Hippocampal formation (tissue), 2 donors: ENCODE data around the gene LRRC71.
A peak's percentile ranks its signal among the peaks of the same experiment; 100 is the strongest.

Source experiments
- DNase-seq, 2 donors: peaks; one replicate each; lab custom pipeline; 2025; lab: John Stamatoyannopoulos, UW

LRRC71 gene

DNA sequence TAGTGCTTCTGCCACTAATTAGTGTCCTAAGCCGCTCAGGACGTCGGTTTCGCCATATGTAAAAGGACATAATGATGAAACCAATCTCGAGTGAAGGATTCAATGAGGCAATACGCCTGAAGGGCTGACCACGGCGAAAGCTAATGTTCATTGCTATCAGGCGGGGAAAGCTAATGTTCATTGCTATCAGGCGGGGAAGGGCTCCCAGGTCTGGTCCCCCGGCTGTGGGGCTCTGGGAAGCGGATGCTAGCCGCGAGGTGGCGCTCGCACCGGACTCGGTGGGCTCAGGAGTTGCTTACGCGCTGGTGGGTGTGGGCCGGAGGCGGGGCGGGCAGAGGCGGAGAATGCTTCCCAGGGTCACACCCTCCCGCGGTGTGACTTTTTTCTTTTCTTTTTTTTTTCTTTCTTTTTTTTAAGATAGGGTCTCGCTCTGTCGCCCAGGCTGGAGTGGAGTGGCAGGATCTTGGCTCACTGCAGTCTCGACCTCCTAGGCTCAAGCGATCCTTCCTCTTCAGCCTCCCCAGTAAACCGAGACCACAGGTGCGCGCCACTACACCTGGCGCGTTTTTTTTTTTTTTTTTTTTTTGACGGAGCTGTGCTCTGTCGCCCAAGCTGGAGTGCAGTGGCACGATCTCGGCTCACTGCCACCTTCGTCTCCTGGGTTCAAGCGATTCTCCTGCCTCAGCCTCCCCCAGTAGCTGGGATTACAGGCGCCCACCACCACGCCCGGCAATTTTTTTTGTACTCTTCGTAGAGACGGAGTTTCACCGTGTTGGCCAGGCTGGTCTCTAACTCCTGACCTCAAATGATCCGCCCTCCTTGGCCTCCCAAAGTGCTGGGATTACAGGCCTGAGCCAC, 28.0 kb upstream of the LRRC71 start:
- peak; percentile 45 to 48 for DNase-seq

GRCh38 chr1:156893048-156893953, 27.1 kb upstream of the LRRC71 start, which contains the start of gene PEAR1:
Gene PEAR1, plus strand, starts transcription at chr1:156893718. Its CDS starts 10,209 bp downstream, at chr1:156903927.
- no peak for DNase-seq

DNA sequence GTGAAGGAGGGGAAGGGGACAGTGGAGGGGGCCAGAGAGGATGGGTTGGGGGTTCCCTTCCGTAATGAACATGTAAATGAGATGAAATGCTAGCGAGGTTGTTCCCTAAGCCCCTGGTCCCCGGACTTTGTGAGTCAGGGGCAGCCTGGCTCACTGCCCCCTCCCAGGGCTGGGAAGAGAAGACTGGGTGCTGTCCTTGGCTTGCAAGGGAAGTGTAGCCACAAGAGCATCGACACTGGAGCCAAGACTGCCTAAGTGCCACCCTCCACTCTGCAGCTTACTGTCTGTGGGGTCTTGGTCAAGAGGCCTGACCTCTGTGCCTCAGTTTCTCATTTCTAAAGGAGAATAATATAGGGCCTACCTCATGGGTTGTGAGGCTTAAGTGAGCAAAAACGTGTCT, 26.4 kb upstream of the LRRC71 start:
- DNase-seq: no peak

- DNase-seq: no peak
Measured at GRCh38 chr1:156894711-156895454, 25.5 kb upstream of the LRRC71 start.

DNA sequence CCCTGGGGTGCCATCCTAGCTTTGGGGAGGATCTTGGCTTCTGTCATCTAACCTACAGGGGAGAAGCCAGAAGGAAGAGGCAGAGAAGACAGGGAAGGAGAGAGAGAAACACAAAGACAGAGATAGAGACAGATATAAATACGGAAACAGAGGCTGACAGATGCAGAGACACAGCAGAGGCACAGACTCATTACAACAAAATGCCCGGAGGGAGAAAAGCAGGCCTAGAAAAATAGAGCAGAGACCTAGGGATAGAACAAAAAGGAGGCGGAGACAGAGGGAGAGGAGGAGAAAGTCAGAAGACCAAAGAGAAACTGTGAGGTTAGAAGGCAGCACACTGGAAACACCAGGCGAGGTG, 25.0 kb upstream of the LRRC71 start:
- no peak for DNase-seq

DNA sequence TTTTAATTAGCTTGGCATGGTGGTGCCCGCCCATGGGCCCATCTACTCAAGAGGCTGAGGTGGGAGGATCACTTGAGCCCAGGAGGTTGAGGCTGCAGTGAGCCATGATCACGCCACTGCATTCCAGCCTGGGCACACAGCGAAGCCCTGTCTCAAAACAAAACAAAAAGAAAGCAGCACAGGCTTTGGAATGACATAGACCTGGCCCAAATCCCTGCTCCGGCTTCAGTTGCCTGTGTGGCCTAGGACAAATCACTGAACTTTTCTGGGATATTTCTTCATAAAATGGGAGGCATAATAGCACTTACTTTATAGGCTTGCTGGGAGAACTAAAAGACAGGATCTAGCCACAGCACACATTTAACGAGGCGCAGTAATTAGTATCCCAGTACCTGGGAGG, 24.5 kb upstream of the LRRC71 start:
- no peak for DNase-seq

- DNase-seq: no peak
Measured at GRCh38 chr1:156896490-156897033, 23.9 kb upstream of the LRRC71 start.

DNA sequence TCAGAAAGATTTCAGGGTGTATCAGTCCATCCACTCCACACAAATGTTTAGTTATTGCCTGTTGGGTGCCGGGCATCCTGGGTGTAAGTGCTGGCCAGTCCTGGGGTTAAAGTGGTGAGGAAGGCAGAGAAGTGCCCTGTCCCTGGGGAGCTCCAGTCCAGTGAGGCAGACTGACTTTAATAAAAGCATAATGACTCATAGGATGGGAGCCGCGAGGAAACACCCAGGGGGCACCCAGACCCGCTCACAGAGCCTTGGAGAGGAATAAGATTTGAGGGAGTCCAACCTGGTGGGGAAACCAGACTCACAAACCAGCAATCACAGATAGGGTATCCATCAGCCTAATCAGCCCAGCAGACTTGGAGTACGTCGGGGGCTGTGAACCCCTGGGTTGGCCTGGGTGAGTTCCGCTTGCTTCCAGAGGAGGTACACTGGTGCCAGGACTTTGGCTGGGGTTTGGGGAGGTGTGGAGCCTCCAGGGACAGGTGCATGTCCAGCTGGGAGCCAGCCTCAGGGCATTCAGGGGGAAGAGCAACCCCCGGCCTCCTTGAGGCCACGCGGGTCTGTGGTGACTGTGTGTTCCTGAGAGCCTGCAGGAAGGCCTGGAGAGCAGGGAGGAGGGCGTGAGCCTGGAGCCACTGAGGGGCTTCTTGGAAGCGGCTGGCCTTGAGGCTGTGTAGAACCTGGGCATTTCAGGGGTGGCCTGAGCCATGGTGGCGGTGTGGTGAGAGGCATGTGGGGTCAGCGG, 23.2 kb upstream of the LRRC71 start:
- no peak for DNase-seq

DNA sequence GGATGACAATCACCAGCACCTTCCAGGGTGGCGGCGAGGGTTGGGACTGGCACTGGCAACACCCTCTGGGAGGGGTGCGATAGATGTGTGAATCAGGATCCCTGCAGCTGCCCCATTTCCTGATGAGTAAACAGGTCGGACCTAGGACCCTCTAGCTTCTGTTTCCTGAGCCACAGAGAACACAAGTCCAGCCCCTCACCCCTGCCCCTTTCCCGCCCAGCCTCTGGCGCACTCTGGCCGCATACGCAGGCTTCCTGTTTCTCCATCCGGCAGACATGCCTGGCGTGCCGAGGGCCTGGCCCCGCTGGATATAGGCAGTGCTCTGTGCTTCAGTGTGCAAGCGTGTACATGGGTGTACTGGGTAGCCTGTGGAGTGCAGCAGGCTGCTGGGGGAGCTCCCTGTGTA, 22.3 kb upstream of the LRRC71 start:
- DNase-seq: no peak

DNA sequence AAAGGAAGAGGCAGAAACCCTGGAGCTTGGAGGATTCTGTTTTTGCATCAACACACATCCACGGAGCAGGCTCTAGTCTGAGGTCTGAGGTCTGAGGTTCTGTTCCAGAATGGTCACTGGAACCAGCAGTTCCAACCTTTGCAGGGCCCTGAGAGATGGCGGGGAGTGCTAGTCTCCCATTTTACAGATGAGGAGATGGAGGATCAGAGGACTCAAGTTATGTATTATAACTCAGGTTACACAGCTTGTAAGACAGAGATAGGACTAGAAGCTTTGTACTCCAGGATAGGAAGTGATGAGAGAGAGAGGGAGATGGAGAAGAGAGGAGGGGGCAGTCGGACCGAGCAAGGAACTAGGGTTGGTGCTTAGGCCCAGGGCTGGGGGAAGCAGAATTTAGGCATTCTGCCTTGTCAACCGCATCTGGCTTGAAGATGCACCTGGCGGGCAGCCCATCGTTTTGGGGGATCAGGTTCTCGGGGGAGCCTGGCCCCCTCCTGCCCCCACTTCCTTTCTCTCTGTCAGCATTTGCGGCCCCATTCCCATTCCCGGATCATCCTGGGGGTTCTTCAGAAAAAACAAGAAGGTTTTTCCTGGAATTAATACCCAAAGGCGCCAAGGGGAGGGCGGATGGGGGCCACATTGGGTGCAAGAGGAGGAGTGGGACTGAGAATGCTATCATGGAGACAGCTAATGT, 21.3 kb upstream of the LRRC71 start:
- DNase-seq: no peak

- no peak for DNase-seq
Measured at GRCh38 chr1:156899956-156900718, 20.3 kb upstream of the LRRC71 start.

DNA sequence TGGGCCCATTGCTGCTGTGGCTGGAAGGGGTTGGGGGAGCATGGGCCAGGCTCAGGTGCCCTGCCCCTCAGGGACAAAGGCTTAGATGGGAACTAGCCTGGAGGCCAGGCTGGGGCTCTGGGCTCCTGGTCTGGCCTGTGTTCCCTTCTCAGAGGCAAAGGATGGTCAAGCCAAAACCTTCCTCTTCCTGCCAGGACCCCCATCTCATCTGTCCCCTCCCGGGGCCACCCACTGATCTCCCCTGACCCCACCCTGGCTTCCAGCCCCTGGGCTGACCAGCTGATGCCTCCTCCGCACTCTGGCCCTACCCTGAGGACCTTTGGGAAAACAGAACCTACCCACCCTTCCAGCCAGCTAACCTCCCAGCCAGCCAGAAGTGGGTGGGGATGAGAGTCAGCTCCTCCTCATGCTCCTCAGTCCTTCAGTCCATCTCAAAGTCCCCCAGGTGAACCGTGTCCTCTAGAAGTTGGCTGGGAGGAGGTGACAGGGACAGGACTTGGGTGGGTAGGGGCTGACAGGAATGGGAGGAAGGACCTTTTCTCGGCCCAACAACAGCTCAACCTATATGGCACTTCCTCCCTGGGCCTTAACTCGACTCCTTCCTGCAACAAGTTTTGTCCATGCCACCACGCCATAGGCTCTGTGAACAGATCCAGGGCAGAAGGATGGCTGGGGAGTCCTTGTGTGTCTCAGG, 19.4 kb upstream of the LRRC71 start:
- no peak for DNase-seq

DNA sequence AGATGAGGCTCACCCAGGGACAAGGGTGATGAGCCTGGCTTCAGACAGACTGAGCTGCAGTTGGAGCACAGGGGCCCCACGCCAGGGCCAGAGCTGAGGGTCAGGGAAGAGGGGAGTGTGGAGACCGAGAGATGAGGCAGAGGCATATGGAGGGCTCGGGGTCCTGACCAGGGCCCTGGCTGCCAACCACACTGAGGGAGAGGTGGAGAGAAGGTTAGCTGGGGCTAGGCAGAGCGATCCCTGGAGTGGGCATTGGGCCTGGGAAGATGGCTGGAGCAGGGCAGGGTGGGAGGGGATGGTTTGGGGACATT, 18.9 kb upstream of the LRRC71 start:
- no peak for DNase-seq

DNA sequence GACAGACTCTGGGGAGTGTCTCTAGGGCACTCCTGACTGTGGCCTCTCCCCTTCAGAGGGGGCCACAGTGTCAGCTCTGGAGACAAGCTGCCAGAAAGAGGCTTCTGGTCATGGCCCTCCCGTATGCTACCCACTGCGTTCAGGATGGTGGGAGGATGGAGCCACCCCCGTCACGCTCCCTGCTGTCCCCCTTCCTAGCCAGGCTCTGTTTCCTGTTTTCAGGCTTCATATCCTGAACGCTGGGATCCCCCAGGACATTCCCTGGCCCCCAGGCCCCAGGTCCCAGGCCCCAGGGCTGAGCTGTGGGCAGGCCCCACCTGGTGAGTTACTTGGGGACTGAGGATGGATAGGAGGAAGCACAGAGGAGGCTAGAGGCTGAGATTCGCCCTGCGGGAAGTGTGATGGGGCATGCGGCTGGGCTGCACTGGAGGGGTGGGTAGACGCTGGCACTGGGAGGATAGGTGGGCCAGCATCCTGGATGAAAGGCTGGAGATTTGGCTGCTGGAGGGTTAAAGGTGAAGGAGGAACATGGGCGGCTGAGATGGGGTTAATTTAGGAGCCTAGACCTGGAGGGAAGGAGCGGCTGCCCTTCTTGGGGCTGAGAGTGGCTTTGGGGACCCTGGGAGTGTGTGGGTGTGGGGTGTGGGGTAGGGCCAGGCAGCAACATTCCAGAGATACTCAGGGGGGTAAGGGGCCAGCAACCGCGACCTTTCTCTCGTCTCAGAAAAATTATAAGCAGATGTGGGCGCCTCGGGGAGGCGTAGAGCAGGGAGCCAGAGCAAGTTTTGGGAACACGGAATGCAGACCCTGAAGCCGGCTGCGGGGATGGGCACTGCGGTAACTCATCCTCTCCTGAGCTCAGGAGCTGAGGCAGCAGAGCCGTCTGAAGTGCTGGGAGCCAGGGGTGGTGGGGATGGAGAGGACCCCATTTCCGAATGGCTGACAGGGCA, 18.2 kb upstream of the LRRC71 start:
- no peak for DNase-seq

GRCh38 chr1:156903328-156904091, 16.9 kb upstream of the LRRC71 start:
- no peak for DNase-seq

DNA sequence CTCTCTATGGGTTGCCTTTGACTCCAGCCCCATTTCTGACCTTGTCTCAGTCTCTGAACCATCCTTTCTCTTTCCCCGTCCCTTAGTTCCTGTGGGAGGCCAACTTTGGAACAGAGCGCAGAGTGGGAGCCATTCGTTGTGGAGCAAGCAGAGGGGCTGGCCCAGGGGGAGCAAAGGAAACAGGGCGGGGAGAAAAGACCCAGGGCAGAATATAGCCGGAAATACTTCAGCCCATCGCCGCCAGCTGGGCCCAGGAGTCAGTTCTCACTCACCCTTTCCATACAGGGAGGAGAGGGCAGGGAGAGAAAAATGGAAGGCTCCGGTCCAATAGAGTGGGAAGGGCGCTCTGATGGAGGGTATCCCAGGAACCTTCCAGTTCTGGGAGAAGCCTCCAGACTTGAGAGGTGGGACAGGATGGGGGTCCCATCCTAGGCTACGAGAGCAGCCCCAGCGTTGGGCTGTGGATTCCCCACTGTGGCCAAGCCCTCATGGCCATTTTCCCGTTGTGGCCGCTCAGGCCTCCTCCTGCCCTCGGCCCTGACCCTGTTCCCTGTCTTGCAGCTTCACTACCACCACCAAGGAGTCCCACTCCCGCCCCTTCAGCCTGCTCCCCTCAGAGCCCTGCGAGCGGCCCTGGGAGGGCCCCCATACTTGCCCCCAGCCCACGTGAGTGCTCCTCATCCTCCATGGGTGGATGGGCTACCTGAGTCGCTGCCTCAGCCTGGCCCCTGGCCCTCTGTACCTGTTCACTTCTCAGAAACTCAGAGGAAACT, 16.1 kb upstream of the LRRC71 start:
- no peak for DNase-seq

- no peak for DNase-seq
Measured at GRCh38 chr1:156905176-156905575, 15.3 kb upstream of the LRRC71 start.
